Stimulated activated naive B cell treated with anti-CD40 and anti-IgM and Interleukin-4, amounts not matched to agents 10 μg/mL and 1 μg/mL and 100 μg/mL, for 72 hours (primary cell): ENCODE data around the gene HPN.
"Not testable (repeated sequence)": the region's sequence is repeated elsewhere in the genome, so short reads cannot be mapped to it uniquely, and the experiment has no call there.

ENCODE experiments used
- ATAC-seq, 2 donors: fragments of 150-1000 bp; cut with Tn5 transposase; replicated peaks; 2 replicates each; pipeline ENCODE4 v1.10.0; 2021; ENCODE audit warnings: moderate library complexity in 1 of 2
- DNase-seq: peaks from one replicate; pipeline ENCODE4 v3.0.0; 2021
- H3K27ac Mint-ChIP-seq: one replicate; pipeline ENCODE4 v1.8.0; 2022; ENCODE audit warnings: mild to moderate bottlenecking, mixed read lengths
- H3K27me3 Mint-ChIP-seq, 2 donors: one replicate each; pipeline ENCODE4 v1.8.0; 2022; ENCODE audit warnings: mixed read lengths in 2 of 2
- H3K36me3 Mint-ChIP-seq, 2 donors: one replicate each; pipeline ENCODE4 v1.8.0; 2022; ENCODE audit warnings: mixed read lengths in 2 of 2, mild to moderate bottlenecking in 1 of 2
- H3K4me1 Mint-ChIP-seq, 2 donors: one replicate each; pipeline ENCODE4 v1.8.0; 2022; ENCODE audit warnings: mixed read lengths in 2 of 2, mild to moderate bottlenecking in 1 of 2
- H3K4me3 Mint-ChIP-seq, 2 donors: one replicate each; pipeline ENCODE4 v1.8.0; 2022; ENCODE audit warnings: mild to moderate bottlenecking in 2 of 2, mixed read lengths in 2 of 2, moderate library complexity in 1 of 2
- H3K9me3 Mint-ChIP-seq, 2 donors: one replicate each; pipeline ENCODE4 v1.8.0; 2022; ENCODE audit warnings: mixed read lengths in 2 of 2, mild to moderate bottlenecking in 1 of 2

Gene HPN

GRCh38 chr19:35013820-35014754 lies 27.4 kb upstream of the HPN start:
- Mint-ChIP-seq H3K27me3 (no peaks in the 10 kb centered on the region), H3K27ac (peak overlapping the region; percentile 71), H3K36me3 (peaks cover 63 to 76% of the 10 kb centered on the region in 2 donors), H3K4me3 (peak overlapping the region in 1 of 2 donors; percentile 47), H3K4me1 (peaks cover 43 to 56% of the 10 kb centered on the region in 2 donors), H3K9me3 (no peaks in the 10 kb centered on the region)
- no peak for ATAC-seq
- DNase-seq = no peak

GRCh38 chr19:35014774-35015173 lies 26.7 kb upstream of the HPN start:
- Mint-ChIP-seq H3K4me1 (peaks cover 43 to 56% of the 10 kb centered on the region in 2 donors), H3K27ac (peak overlapping the region; percentile 71)
- DNase-seq = not testable (repeated sequence)

GRCh38 chr19:35015270-35015953 lies 26.1 kb upstream of the HPN start:
- Mint-ChIP-seq H3K4me3 (no peak overlapping the region), H3K36me3 (peaks cover 61 to 75% of the 10 kb centered on the region in 2 donors), H3K9me3 (no peaks in the 10 kb centered on the region), H3K4me1 (peaks cover 43 to 49% of the 10 kb centered on the region in 2 donors), H3K27ac (peak overlapping the region; percentile 67), H3K27me3 (no peaks in the 10 kb centered on the region)
- ATAC-seq = no peak
- DNase-seq = no peak

More at GRCh38 chr19:35014774-35015173, 26.7 kb upstream of the HPN start:
- H3K9me3 Mint-ChIP-seq, H3K27me3 Mint-ChIP-seq, H3K4me3 Mint-ChIP-seq, ATAC-seq: not testable (repeated sequence)
- peaks cover 61 to 77% of the 10 kb centered on the region in 2 donors for H3K36me3 Mint-ChIP-seq

- H3K4me3 Mint-ChIP-seq = no peak overlapping the region
- ATAC-seq = no peak
- peaks cover 46 to 47% of the 10 kb centered on the region in 2 donors for H3K4me1 Mint-ChIP-seq
- no peak for DNase-seq
- H3K36me3 Mint-ChIP-seq = peaks cover 64 to 78% of the 10 kb centered on the region in 2 donors
- no peaks in the 10 kb centered on the region for H3K27me3 Mint-ChIP-seq
- peak overlapping the region; percentile 67 for H3K27ac Mint-ChIP-seq
- no peaks in the 10 kb centered on the region for H3K9me3 Mint-ChIP-seq
Observed at GRCh38 chr19:35015954-35016351, 25.6 kb upstream of the HPN start.

GRCh38 chr19:35017507-35017906 lies 24.0 kb upstream of the HPN start:
- Mint-ChIP-seq H3K36me3 (peaks cover 54 to 76% of the 10 kb centered on the region in 2 donors), H3K9me3 (no peaks in the 10 kb centered on the region), H3K27ac (peak overlapping the region; percentile 85), H3K4me3 (no peak overlapping the region), H3K4me1 (peaks cover 31 to 38% of the 10 kb centered on the region in 2 donors), H3K27me3 (no peaks in the 10 kb centered on the region)
- DNase-seq (no peak), ATAC-seq (peak; percentile 16 to 19)

GRCh38 chr19:35018379-35018778 lies 23.1 kb upstream of the HPN start:
- ATAC-seq (no peak), DNase-seq (no peak)
- Mint-ChIP-seq H3K36me3 (peaks cover 46 to 74% of the 10 kb centered on the region in 2 donors), H3K9me3 (no peaks in the 10 kb centered on the region), H3K4me3 (no peak overlapping the region), H3K27ac (peak overlapping the region; percentile 69), H3K27me3 (no peaks in the 10 kb centered on the region), H3K4me1 (peaks cover 23 to 30% of the 10 kb centered on the region in 2 donors)

- no peak for DNase-seq
- H3K27ac Mint-ChIP-seq = no peak overlapping the region
Observed at GRCh38 chr19:35019144-35019543, 22.4 kb upstream of the HPN start.

GRCh38 chr19:35021016-35021415 lies 20.5 kb upstream of the HPN start:
- H3K4me1 Mint-ChIP-seq = peaks cover 8 to 19% of the 10 kb centered on the region in 2 donors
- H3K27ac Mint-ChIP-seq = peak overlapping the region; percentile 86
- ATAC-seq = no peak

More at GRCh38 chr19:35019144-35019543, 22.4 kb upstream of the HPN start:
- Mint-ChIP-seq H3K27me3 (no peaks in the 10 kb centered on the region), H3K36me3 (peaks cover 42 to 71% of the 10 kb centered on the region in 2 donors), H3K4me1 (peaks cover 15 to 23% of the 10 kb centered on the region in 2 donors), H3K9me3 (no peaks in the 10 kb centered on the region), H3K4me3 (no peak overlapping the region)
- no peak for ATAC-seq

GRCh38 chr19:35021596-35021995 lies 19.9 kb upstream of the HPN start:
- Mint-ChIP-seq H3K4me3 (no peak overlapping the region), H3K4me1 (peaks cover 8 to 19% of the 10 kb centered on the region in 2 donors), H3K27ac (no peak overlapping the region), H3K36me3 (peaks cover 47 to 67% of the 10 kb centered on the region in 2 donors), H3K27me3 (no peaks in the 10 kb centered on the region), H3K9me3 (no peaks in the 10 kb centered on the region)
- ATAC-seq (no peak), DNase-seq (no peak)

More at GRCh38 chr19:35021016-35021415, 20.5 kb upstream of the HPN start:
- no peaks in the 10 kb centered on the region for H3K9me3 Mint-ChIP-seq
- H3K4me3 Mint-ChIP-seq = peak overlapping the region in 1 of 2 donors; percentile 62
- no peak for DNase-seq
- no peaks in the 10 kb centered on the region for H3K27me3 Mint-ChIP-seq
- peaks cover 47 to 66% of the 10 kb centered on the region in 2 donors for H3K36me3 Mint-ChIP-seq

- Mint-ChIP-seq H3K27me3 (no peaks in the 10 kb centered on the region), H3K4me1 (peaks cover 4 to 16% of the 10 kb centered on the region in 2 donors), H3K27ac (peak overlapping the region; percentile 70), H3K4me3 (peak overlapping the region; percentile 32 to 46), H3K9me3 (no peaks in the 10 kb centered on the region), H3K36me3 (peaks cover 51 to 69% of the 10 kb centered on the region in 2 donors)
- ATAC-seq (no peak), DNase-seq (no peak)
Observed at GRCh38 chr19:35022460-35022859, 19.1 kb upstream of the HPN start.

GRCh38 chr19:35023428-35023827 lies 18.1 kb upstream of the HPN start:
- ATAC-seq (no peak), DNase-seq (no peak)
- H3K36me3 Mint-ChIP-seq = peaks cover 51 to 68% of the 10 kb centered on the region in 2 donors
- H3K27ac Mint-ChIP-seq = peak overlapping the region; percentile 3
- H3K27me3 Mint-ChIP-seq = peaks cover 0 to 3% of the 10 kb centered on the region in 2 donors
- no peaks in the 10 kb centered on the region for H3K9me3 Mint-ChIP-seq
- no peak overlapping the region for H3K4me3 Mint-ChIP-seq
- peaks cover 0 to 9% of the 10 kb centered on the region in 2 donors for H3K4me1 Mint-ChIP-seq

GRCh38 chr19:35024095-35024494 lies 17.4 kb upstream of the HPN start:
- H3K27me3 Mint-ChIP-seq = peaks cover 0 to 4% of the 10 kb centered on the region in 2 donors
- H3K36me3 Mint-ChIP-seq = peaks cover 47 to 66% of the 10 kb centered on the region in 2 donors
- peaks cover 0 to 8% of the 10 kb centered on the region in 2 donors for H3K4me1 Mint-ChIP-seq
- ATAC-seq (no peak), DNase-seq (no peak)
- peak overlapping the region; percentile 77 for H3K27ac Mint-ChIP-seq
- no peak overlapping the region for H3K4me3 Mint-ChIP-seq
- H3K9me3 Mint-ChIP-seq = no peaks in the 10 kb centered on the region

GRCh38 chr19:35025969-35026368 lies 15.6 kb upstream of the HPN start:
- Mint-ChIP-seq H3K27ac (no peak overlapping the region), H3K4me1 (peaks cover under 1 to 4% of the 10 kb centered on the region in 2 donors)

GRCh38 chr19:35026418-35026817 lies 15.1 kb upstream of the HPN start:
- no peak for DNase-seq
- Mint-ChIP-seq H3K4me3 (no peak overlapping the region), H3K4me1 (peaks cover 5 to 6% of the 10 kb centered on the region in 2 donors), H3K36me3 (peaks cover 32 to 50% of the 10 kb centered on the region in 2 donors), H3K27me3 (peaks cover 9 to 15% of the 10 kb centered on the region in 2 donors), H3K9me3 (no peaks in the 10 kb centered on the region), H3K27ac (peak overlapping the region; percentile 31)
- ATAC-seq = no peak

More at GRCh38 chr19:35025969-35026368, 15.6 kb upstream of the HPN start:
- H3K27me3 Mint-ChIP-seq = peaks cover 4 to 10% of the 10 kb centered on the region in 2 donors
- H3K4me3 Mint-ChIP-seq = peak overlapping the region in 1 of 2 donors; percentile 32
- ATAC-seq = no peak
- DNase-seq = no peak
- peaks cover 33 to 53% of the 10 kb centered on the region in 2 donors for H3K36me3 Mint-ChIP-seq
- no peaks in the 10 kb centered on the region for H3K9me3 Mint-ChIP-seq
